Measurements from ENCODE around the gene FAM186B.

The FAM186B gene

GRCh38 chr12:49543914-49544815 is 61.3 kb downstream of the FAM186B start:
- no peak for TF ChIP-seq CTCF (IDR thresholded peaks at IDR 0.05; ENCODE audit: borderline replicate concordance, insufficient read depth, low read depth, low read length)
- no peak overlapping the region for H3K4me3 ChIP-seq (ENCODE audit: low read depth, low read length)

- H3K4me3 ChIP-seq (ENCODE audit: low read depth, low read length): no peak overlapping the region
- no peak for TF ChIP-seq CTCF (IDR thresholded peaks at IDR 0.05; ENCODE audit: borderline replicate concordance, insufficient read depth, low read depth, low read length)
These were observed 62.1 kb downstream of the FAM186B start for GRCh38 chr12:49543221-49543913.

- no peak for TF ChIP-seq CTCF (IDR thresholded peaks at IDR 0.05; ENCODE audit: borderline replicate concordance, insufficient read depth, low read depth, low read length)
- H3K4me3 ChIP-seq (ENCODE audit: low read depth, low read length): no peak overlapping the region
These were observed 62.8 kb downstream of the FAM186B start for GRCh38 chr12:49542592-49543160.

GRCh38 chr12:49541911-49542505 is 63.4 kb downstream of the FAM186B start:
- H3K4me3 ChIP-seq (ENCODE audit: low read depth, low read length): no peak overlapping the region
- no peak for TF ChIP-seq CTCF (IDR thresholded peaks at IDR 0.05; ENCODE audit: borderline replicate concordance, insufficient read depth, low read depth, low read length)

GRCh38 chr12:49541140-49541861 is 64.1 kb downstream of the FAM186B start:
- no peak for TF ChIP-seq CTCF (IDR thresholded peaks at IDR 0.05; ENCODE audit: borderline replicate concordance, insufficient read depth, low read depth, low read length)

GRCh38 chr12:49540229-49541139 is 65.0 kb downstream of the FAM186B start:
- H3K4me3 ChIP-seq (ENCODE audit: low read depth, low read length): no peak overlapping the region
- TF ChIP-seq CTCF (IDR thresholded peaks at IDR 0.05; ENCODE audit: borderline replicate concordance, insufficient read depth, low read depth, low read length): no peak

More at GRCh38 chr12:49541140-49541861, 64.1 kb downstream of the FAM186B start:
- no peak overlapping the region for H3K4me3 ChIP-seq (ENCODE audit: low read depth, low read length)
